T-cell (primary cell): ENCODE results near the gene SYNGR4. TPM values are rescaled to one million over a fixed set of nuclear protein-coding genes. Genes with fewer than 3 reads are reported as not detected.

Source experiments
- ATAC-seq, 4 experiments: fragments of 200-7000 bp in 3 of 4; fragments of 150-1000 bp in 1 of 4; cut with Tn5 transposase; replicated peaks in 1 of 4; 1 replicate in 3 of 4; 2 replicates in 1 of 4; pipeline ENCODE4 v1.10.0; 2021; ENCODE audit warnings: moderate library complexity in 3 of 4, mild to moderate bottlenecking in 2 of 4, moderate number of reproducible peaks in 1 of 4
- CTCF ChIA-PET, 2 donors: fragments of 300-600 bp; sonication (Branson Sonifier 250); formaldehyde crosslinking; loops; one replicate each; lab custom pipeline; 2022; ENCODE audit warnings: antibody characterized with exemption in 2 of 2; lab: Charles Lee
- POLR2A ChIA-PET, 2 donors: fragments of 300-600 bp; sonication (Branson Sonifier 250); formaldehyde crosslinking; loops; one replicate each; lab custom pipeline; 2022; ENCODE audit warnings: antibody characterized with exemption in 2 of 2; lab: Charles Lee
- DNase-seq, 35 experiments: peaks; one replicate each; pipeline versions ENCODE4 v3.0.0 to v3.0.0-alpha.2; 2013 to 2023
- H3K27ac ChIP-seq: one replicate; pipeline ENCODE4 v1.5.1; 2013; ENCODE audit warnings: low read length
- H3K27me3 ChIP-seq, 2 experiments: replicated peaks in 1 of 2; 1 replicate in 1 of 2; 2 replicates in 1 of 2; pipeline versions ENCODE4 v1.6.1 to v1.7.0; 2013; ENCODE audit warnings: low read length in 1 of 2, mixed read lengths in 1 of 2; ENCODE audit not compliant: control insufficient read depth in 2 of 2, insufficient read depth in 2 of 2; ENCODE audit errors: extremely low read depth in 1 of 2
- H3K36me3 ChIP-seq, 2 donors: 1 replicate in 1 of 2; 2 replicates in 1 of 2; pipeline versions ENCODE4 v1.6.1 to v1.7.0; 2013; ENCODE audit warnings: low read length in 1 of 2; ENCODE audit not compliant: control insufficient read depth in 2 of 2, insufficient read depth in 1 of 2; ENCODE audit errors: extremely low read depth in 1 of 2
- H3K4me1 ChIP-seq, 2 experiments: 1 replicate in 1 of 2; 2 replicates in 1 of 2; pipeline versions ENCODE4 v1.6.1 to v1.7.0; 2013; ENCODE audit warnings: low read length in 2 of 2, mixed read lengths in 1 of 2; ENCODE audit not compliant: insufficient read depth in 2 of 2, control insufficient read depth in 1 of 2; ENCODE audit errors: extremely low read depth in 1 of 2
- H3K4me3 ChIP-seq, 2 donors: 1 replicate in 1 of 2; 2 replicates in 1 of 2; pipeline versions ENCODE4 v1.5.1 to v1.7.0; 2013; ENCODE audit warnings: mild to moderate bottlenecking in 2 of 2, low read length in 1 of 2, moderate library complexity in 1 of 2; ENCODE audit not compliant: control insufficient read depth in 1 of 2; ENCODE audit errors: extremely low read depth in 1 of 2
- H3K9me3 ChIP-seq: 2 replicates; pipeline ENCODE4 v1.7.0; 2013
- H3K27ac Mint-ChIP-seq, 2 donors: one replicate each; pipeline ENCODE4 v1.8.0; 2020 to 2021; ENCODE audit warnings: mild to moderate bottlenecking in 2 of 2, mixed read lengths in 2 of 2
- H3K27me3 Mint-ChIP-seq, 2 donors: one replicate each; pipeline ENCODE4 v1.8.0; 2021 to 2022; ENCODE audit warnings: mixed read lengths in 2 of 2
- H3K36me3 Mint-ChIP-seq: one replicate; pipeline ENCODE4 v1.8.0; 2021; ENCODE audit warnings: mixed read lengths
- H3K4me1 Mint-ChIP-seq, 3 donors: one replicate each; pipeline ENCODE4 v1.8.0; 2020 to 2022; ENCODE audit warnings: mixed read lengths in 3 of 3, mild to moderate bottlenecking in 1 of 3
- H3K4me3 Mint-ChIP-seq, 3 donors: one replicate each; pipeline ENCODE4 v1.8.0; 2020 to 2022; ENCODE audit warnings: mild to moderate bottlenecking in 3 of 3, mixed read lengths in 3 of 3, moderate library complexity in 3 of 3
- H3K9me3 Mint-ChIP-seq, 3 donors: one replicate each; pipeline ENCODE4 v1.8.0; 2020 to 2022; ENCODE audit warnings: mixed read lengths in 3 of 3
- WGBS: methylation state at CpG from one replicate; pipeline ENCODE4 v1.1.5; 2013; ENCODE audit warnings: missing lambda C conversion rate; ENCODE audit not compliant: insufficient coverage; 5-methylcytosine and 5-hydroxymethylcytosine counted together
- total RNA-seq, 35 experiments: library from RNA in 6 of 35; stranded (reverse) in 6 of 35; fragments of 120-200 nt in 1 of 35; gene quantifications; one replicate each; pipeline versions ENCODE4 v1.2.1 to v1.2.4 and lab custom pipeline; 2013 to 2026

SYNGR4 gene
- total RNA-seq, 5 donors from 2014 or later (not counting 1 experiment from before 2014, with no cell fraction given), result not detected

GRCh38 chr19:48364598-48365348, 606 bp downstream of the SYNGR4 start:
- Histone ChIP-seq H3K27ac (peak overlapping the region; percentile 78), H3K36me3 (peaks cover 0 to 3% of the 10 kb centered on the region in 2 donors), H3K9me3 (no peaks in the 10 kb centered on the region), H3K27me3 (no peaks in the 10 kb centered on the region), H3K4me1 (peaks cover 3 to 20% of the 10 kb centered on the region in 2 experiments), H3K4me3 (peak overlapping the region; percentile 63 to 81)
- Mint-ChIP-seq H3K9me3 (no peaks in the 10 kb centered on the region), H3K27me3 (no peaks in the 10 kb centered on the region), H3K4me1 (peaks cover 12 to 22% (median 15%) of the 10 kb centered on the region in 3 donors), H3K36me3 (no peaks in the 10 kb centered on the region), H3K27ac (peak overlapping the region; percentile 92 to 96), H3K4me3 (peak overlapping the region; percentile 88 to 91 (median 88))
- DNase-seq, result peak in 3 of 35 experiments; percentile 4 to 7 (median 6)
- no peak for ATAC-seq
- WGBS, result 60% methylated on average over 9 of the region's 10 CpGs
- ChIA-PET CTCF (interaction anchor here (0.6 to 1.2 kb wide), 5 partner anchors 26 to 220 kb away, joined by 4 to 8 read pairs (median 6); partner anchors contain the start of gene KDELR1 (in 1 of the 2)), POLR2A (interaction anchor here in 1 of 2 donors (0.6 to 1.5 kb wide), 2 partner anchors 32 to 1503 kb away, joined by 4 to 11 read pairs; partner anchors contain the start of gene PNKP)

GRCh38 chr19:48365602-48366001, 1.4 kb downstream of the SYNGR4 start:
- no peaks in the 10 kb centered on the region for H3K36me3 ChIP-seq
- peaks cover 3 to 20% of the 10 kb centered on the region in 2 experiments for H3K4me1 ChIP-seq
- no peak overlapping the region for H3K4me3 ChIP-seq
- H3K27ac ChIP-seq, result no peak overlapping the region
- H3K27me3 Mint-ChIP-seq, result no peaks in the 10 kb centered on the region
- no peaks in the 10 kb centered on the region for H3K36me3 Mint-ChIP-seq
- peaks cover 12 to 22% (median 15%) of the 10 kb centered on the region in 3 donors for H3K4me1 Mint-ChIP-seq
- no peak overlapping the region for H3K4me3 Mint-ChIP-seq
- no peaks in the 10 kb centered on the region for H3K9me3 ChIP-seq
- no peak for ATAC-seq
- H3K27ac Mint-ChIP-seq, result no peak overlapping the region
- 98% methylated on average over 6 of the region's 11 CpGs for WGBS
- no peak for DNase-seq
- no peaks in the 10 kb centered on the region for H3K27me3 ChIP-seq
- POLR2A ChIA-PET, result no interaction called here
- H3K9me3 Mint-ChIP-seq, result no peaks in the 10 kb centered on the region
- CTCF ChIA-PET, result no interaction called here

GRCh38 chr19:48367855-48368254, 3.7 kb downstream of the SYNGR4 start:
- no peak overlapping the region for H3K4me3 Mint-ChIP-seq
- Histone ChIP-seq H3K27me3 (peaks cover 0 to under 1% of the 10 kb centered on the region in 2 experiments), H3K9me3 (no peaks in the 10 kb centered on the region), H3K4me1 (peaks cover 3 to 18% of the 10 kb centered on the region in 2 experiments), H3K27ac (no peak overlapping the region), H3K4me3 (no peak overlapping the region), H3K36me3 (no peaks in the 10 kb centered on the region)
- no peaks in the 10 kb centered on the region for H3K9me3 Mint-ChIP-seq
- H3K36me3 Mint-ChIP-seq, result no peaks in the 10 kb centered on the region
- ATAC-seq (no peak), DNase-seq (no peak)
- peaks cover 8 to 16% (median 10%) of the 10 kb centered on the region in 3 donors for H3K4me1 Mint-ChIP-seq
- WGBS, result 82% methylated on average over 1 of the region's 5 CpGs
- H3K27ac Mint-ChIP-seq, result peak overlapping the region in 1 of 2 donors; percentile 60
- ChIA-PET CTCF (no interaction called here), POLR2A (no interaction called here)
- H3K27me3 Mint-ChIP-seq, result no peaks in the 10 kb centered on the region

DNA sequence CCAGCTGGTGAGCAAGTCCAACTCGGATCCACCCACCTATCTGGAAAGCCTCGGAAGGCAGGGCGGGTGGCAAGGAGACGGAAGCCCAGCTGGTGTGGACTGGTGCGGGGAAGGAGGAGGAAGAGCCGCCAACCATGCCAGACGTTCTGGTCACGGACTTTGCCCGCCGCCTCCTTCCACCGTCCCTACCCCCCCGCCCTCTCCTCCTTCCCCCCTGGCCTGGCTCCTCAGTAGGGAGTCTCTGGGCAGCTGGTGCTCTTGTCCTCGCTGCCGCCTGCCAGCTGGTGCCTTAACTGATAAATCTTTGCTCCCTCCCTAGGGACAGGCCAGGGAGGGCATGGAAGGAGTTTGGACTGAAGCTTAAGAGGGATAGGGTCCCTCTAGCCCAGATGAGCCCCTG, 4.8 kb downstream of the SYNGR4 start:
- H3K27ac Mint-ChIP-seq, result no peak overlapping the region
- Histone ChIP-seq H3K36me3 (no peaks in the 10 kb centered on the region), H3K4me3 (no peak overlapping the region), H3K4me1 (peaks cover 3 to 9% of the 10 kb centered on the region in 2 experiments), H3K27ac (no peak overlapping the region), H3K9me3 (no peaks in the 10 kb centered on the region), H3K27me3 (peaks cover 0 to 8% of the 10 kb centered on the region in 2 experiments)
- WGBS, result 100% methylated on average over 4 of the region's 14 CpGs
- POLR2A ChIA-PET, result no interaction called here
- CTCF ChIA-PET, result no interaction called here
- no peak overlapping the region for H3K4me3 Mint-ChIP-seq
- no peaks in the 10 kb centered on the region for H3K9me3 Mint-ChIP-seq
- H3K27me3 Mint-ChIP-seq, result no peaks in the 10 kb centered on the region
- ATAC-seq (no peak), DNase-seq (no peak)
- H3K36me3 Mint-ChIP-seq, result no peaks in the 10 kb centered on the region
- H3K4me1 Mint-ChIP-seq, result peaks cover 2 to 10% (median 3%) of the 10 kb centered on the region in 3 donors

DNA sequence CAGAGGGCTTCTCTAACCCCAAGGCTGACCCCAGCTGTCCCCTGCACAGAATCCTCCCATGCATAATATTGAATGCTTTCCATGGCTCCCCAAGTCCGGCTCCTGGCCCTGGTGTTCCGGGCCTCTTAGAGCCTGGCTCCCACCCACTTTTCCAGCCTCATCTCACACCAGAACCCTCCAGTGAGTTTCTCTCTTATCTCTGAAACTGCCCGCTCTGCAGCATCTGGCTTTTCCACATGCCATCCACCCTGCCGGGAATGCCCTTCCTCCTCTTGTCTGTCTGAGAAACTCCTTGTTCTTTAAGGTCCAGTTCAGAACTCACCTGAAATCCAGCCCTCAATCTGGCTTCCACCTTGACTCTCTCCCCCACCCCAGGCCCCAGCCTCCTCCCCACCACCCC, 6.8 kb downstream of the SYNGR4 start:
- Mint-ChIP-seq H3K27me3 (no peaks in the 10 kb centered on the region), H3K27ac (no peak overlapping the region), H3K9me3 (no peaks in the 10 kb centered on the region), H3K4me1 (no peaks in the 10 kb centered on the region), H3K4me3 (no peak overlapping the region), H3K36me3 (no peaks in the 10 kb centered on the region)
- no peak for ATAC-seq
- H3K27ac ChIP-seq, result no peak overlapping the region
- no peaks in the 10 kb centered on the region for H3K36me3 ChIP-seq
- H3K9me3 ChIP-seq, result no peaks in the 10 kb centered on the region
- DNase-seq, result no peak
- no peaks in the 10 kb centered on the region for H3K4me1 ChIP-seq
- 95% methylated on average over 4 of the region's 4 CpGs for WGBS
- ChIA-PET POLR2A (no interaction called here), CTCF (no interaction called here)
- peaks cover 0 to 15% of the 10 kb centered on the region in 2 experiments for H3K27me3 ChIP-seq
- no peak overlapping the region for H3K4me3 ChIP-seq

- ChIA-PET CTCF (interaction anchor here (0.7 kb wide), 2 partner anchors 45 to 699 kb away, joined by 4 read pairs; no protein-coding TSS in a partner anchor), POLR2A (no interaction called here)
- no peak overlapping the region for H3K27ac Mint-ChIP-seq
- no peak for ATAC-seq
- Histone ChIP-seq H3K36me3 (no peaks in the 10 kb centered on the region), H3K4me1 (no peaks in the 10 kb centered on the region), H3K27me3 (peaks cover 0 to 16% of the 10 kb centered on the region in 2 experiments), H3K9me3 (no peaks in the 10 kb centered on the region), H3K27ac (no peak overlapping the region), H3K4me3 (no peak overlapping the region)
- WGBS, result 91% methylated on average over 6 of the region's 7 CpGs
- H3K27me3 Mint-ChIP-seq, result no peaks in the 10 kb centered on the region
- no peak for DNase-seq
- no peaks in the 10 kb centered on the region for H3K9me3 Mint-ChIP-seq
- no peak overlapping the region for H3K4me3 Mint-ChIP-seq
- H3K4me1 Mint-ChIP-seq, result no peaks in the 10 kb centered on the region
- H3K36me3 Mint-ChIP-seq, result no peaks in the 10 kb centered on the region
These were observed 7.2 kb downstream of the SYNGR4 start for GRCh38 chr19:48371367-48371766.
